Stimulated activated CD8-positive, alpha-beta memory T cell treated with anti-CD3 and anti-CD28 coated beads, Interleukin-2, amount 100 ng/mL, for 1 hour (primary cell): Measurements from ENCODE around the gene KDM3B.
"Not testable (repeated sequence)": the region's sequence is repeated elsewhere in the genome, so short reads cannot be mapped to it uniquely, and the experiment has no call there.

Source experiments
- DNase-seq, 2 donors: peaks; one replicate each; pipeline ENCODE4 v3.0.0-alpha.2; 2020; ENCODE audit warnings: low read depth in 2 of 2

Gene KDM3B

DNA sequence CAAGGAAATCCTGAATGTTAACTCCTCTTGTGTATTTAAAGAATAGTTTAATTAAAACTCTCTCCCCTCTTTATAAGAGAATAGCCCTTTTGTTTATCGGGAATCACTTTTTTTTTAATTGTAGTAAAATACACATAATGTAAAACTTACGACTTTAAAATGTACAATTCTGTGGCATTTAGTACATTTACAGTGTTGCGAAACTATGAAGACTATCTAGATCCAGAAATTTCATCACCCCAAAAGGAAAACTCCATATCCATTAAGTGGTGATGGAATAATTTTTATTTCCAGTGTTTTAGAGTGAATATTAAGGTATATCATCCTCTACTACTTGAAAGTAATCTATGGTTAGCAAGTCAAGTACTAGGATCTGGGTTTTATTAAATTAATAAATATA lies 36.8 kb downstream of the KDM3B start:
- no peak for DNase-seq

GRCh38 chr5:138389911-138390310 lies 37.4 kb downstream of the KDM3B start:
- not testable (repeated sequence) for DNase-seq

GRCh38 chr5:138391859-138392386 lies 39.4 kb downstream of the KDM3B start:
- no peak for DNase-seq

GRCh38 chr5:138402640-138403039 lies 50.2 kb downstream of the KDM3B start:
- no peak for DNase-seq

GRCh38 chr5:138408023-138408422 lies 55.5 kb downstream of the KDM3B start:
- no peak for DNase-seq

DNA sequence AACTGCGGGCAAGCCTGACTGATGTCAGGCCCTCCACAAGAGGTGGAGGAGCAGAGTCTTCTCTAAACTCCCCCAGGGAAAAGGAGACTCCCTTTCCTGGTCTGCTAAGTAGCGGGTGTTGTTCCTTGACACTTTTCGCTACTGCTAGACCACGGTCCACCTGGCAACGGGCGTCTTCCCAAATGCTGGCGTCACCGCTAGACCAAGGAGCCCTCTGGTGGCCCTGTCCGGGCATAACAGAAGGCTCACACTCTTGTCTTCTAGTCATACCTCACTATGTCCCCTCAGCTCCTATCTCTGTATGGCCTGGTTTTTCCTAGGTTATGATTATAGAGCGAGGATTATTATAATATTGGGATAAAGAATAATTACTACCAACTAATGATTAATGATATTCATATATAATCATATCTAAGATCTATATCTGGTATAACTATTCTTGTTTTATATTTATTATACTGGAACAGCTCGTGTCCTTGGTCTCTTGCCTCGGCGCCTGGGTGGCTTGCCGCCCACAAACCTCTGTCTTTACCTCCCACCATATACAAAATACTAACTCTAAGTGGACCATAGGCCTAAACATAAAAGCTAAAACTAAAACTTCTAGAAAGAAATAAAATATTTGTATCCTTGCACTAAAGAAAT lies 58.6 kb downstream of the KDM3B start:
- not testable (repeated sequence) for DNase-seq

DNA sequence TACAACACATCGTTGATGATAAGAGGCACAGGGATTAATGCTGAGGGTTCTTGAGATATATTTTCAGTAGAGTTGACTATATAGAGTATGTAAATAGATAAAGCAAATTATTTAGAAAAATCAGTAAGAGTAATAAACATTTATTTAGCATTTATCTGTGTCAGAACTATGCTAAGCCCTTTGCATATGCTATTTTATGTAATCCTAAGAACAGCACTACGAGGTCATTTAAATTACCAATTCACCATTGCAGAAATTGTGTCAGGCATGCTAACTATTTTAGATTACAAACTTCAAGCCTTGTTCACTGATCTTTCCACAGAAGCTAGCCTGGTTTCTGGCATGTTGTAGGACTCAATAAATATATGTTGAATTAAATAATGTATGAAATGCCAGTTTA lies 66.0 kb downstream of the KDM3B start:
- DNase-seq, result no peak

- no peak for DNase-seq
Observed at GRCh38 chr5:138425079-138425478, 72.6 kb downstream of the KDM3B start.

DNA sequence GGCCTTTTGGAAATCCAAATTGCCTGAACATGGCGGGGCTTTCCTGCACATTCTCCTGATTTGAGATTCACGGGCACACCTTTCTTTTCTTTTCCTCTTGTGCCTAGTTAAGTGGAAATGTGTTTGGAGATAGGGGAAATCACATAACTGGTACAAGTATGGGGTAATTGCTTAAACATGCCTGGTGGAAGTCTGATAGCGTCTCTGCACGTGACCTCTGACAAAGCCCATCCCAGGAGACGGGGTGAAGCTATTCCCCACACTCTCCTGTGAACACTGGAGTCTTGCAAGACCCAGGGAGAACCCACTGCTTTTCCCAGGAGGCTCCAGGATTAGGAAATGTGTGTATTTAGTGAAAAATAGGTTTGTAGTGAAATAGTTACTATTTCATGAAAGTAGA lies 83.5 kb downstream of the KDM3B start:
- no peak for DNase-seq

DNA sequence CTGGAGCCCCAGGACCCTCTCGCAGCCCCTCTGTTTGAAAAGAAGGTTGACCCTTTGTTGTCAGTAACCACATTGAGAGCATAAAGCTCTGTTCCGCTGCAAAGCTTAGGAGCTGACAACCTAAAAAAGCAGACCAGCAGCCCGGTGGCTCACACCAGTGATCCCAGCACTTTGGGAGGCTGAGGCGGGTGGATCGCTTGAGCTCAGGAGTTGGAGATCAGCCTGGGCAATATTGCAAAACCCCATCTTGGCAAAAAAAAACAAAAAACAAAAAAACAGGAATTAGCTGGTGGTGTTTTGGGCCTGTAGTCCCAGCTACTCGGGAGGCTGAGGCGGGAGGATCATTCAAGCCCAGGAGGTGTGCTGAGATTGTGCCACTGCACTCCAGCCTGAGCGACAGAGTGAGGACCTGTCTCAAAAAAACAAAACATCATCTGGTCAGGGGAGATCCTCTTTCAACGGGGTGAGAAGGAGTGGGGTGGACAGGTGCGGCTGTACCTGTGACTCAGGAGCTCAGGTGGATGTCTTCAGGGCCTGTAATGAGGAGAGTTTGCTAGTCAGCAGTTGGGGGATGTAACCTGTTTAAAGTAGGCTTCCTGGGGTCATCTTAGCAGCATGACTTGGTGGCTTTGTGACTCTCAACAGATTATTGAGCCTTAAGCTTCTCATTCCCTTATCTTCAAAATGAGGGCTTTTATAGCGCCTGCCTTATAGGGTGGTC lies 85.7 kb downstream of the KDM3B start:
- no peak for DNase-seq

- peak; percentile 22 to 36 for DNase-seq
Observed at GRCh38 chr5:138438724-138439476, 86.4 kb downstream of the KDM3B start, which contains the start of gene REEP2. Gene REEP2 (plus strand): TSS chr5:138439057. CDS start chr5:138439209, 152 bp downstream.

- no peak for DNase-seq
Observed at GRCh38 chr5:138439477-138440158, 87.1 kb downstream of the KDM3B start.

GRCh38 chr5:138440159-138441073 lies 87.9 kb downstream of the KDM3B start:
- no peak for DNase-seq

DNA sequence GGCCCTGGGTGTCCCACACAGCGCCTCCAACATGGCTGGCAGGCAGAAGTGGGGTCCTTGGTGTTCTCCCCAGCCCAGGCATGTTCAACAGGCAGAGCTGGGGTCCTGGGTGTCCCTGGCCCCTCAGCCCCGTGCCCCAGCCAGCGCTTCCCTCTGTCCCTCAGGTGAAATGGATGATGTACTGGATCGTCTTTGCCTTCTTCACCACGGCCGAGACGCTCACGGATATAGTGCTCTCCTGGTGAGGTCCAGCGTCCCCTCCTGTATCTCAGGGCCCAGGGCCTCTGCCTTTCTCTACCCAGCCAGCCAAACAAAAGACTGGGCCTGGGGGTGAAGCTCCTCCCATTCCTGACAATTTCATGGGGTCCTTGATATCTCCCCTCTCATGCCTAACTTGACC lies 88.7 kb downstream of the KDM3B start:
- no peak for DNase-seq

DNA sequence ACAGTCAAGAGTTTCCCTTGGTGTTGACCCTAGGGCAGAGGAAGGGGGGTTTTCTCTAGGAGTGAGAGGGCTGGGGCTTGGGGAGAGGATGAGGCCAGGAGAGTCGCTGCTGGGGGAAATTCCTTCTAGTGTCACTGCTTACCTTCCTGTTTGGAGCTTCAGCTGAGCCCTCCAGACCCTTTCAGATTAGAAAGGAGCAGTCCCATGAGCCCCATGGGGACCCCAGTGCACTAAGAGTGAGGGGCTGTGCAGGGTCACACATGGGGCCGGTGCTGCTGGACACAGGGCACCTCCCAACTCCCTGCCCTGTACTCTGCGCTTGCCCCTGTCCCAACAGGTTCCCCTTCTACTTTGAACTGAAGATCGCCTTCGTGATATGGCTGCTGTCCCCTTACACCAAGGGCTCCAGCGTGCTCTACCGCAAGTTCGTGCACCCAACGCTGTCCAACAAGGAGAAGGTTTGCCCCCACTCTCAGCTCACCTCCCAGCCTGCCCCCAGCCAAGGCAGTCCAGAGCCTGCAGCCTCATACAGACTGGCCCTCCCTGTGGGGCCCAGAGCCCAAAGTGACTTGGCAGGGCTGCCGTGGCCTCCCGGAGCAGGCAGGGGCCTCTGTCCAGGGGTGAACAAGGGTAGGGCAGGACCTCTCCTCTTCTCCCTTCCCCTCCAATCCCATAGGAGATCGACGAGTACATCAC lies 91.7 kb downstream of the KDM3B start:
- DNase-seq, result no peak

- DNase-seq, result no peak
Observed at GRCh38 chr5:138444774-138445546, 92.5 kb downstream of the KDM3B start.

GRCh38 chr5:138445547-138446271 lies 93.2 kb downstream of the KDM3B start:
- no peak for DNase-seq

GRCh38 chr5:138448070-138448469 lies 95.6 kb downstream of the KDM3B start:
- no peak for DNase-seq
